ENCODE data around the gene SMOC2.

DNA sequence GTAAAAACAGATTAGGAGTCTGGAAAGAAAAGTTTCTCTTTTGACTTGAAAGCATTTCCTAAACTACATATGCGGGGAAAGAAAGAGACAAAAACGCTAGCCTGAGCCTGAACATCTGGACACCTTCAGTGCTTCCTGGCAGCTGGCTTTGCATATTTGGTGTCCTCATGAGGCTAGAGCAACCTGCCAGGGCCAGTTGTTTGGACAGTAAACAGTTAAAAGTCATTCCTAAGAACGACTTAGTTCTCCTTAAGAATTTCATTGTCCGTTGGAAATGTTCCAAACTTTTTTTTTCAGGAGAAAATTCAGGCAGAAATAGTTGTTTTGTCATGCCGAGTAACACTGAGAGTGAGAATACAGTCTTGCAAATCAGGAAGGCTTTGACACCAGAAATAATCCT, 199.8 kb downstream of the SMOC2 start:
- TF ChIP-seq EZH2 (IDR thresholded peaks at IDR 0.05; ENCODE audit: borderline replicate concordance, insufficient read depth, low read length, poor library complexity, severe bottlenecking) (no peak), EP300 (conservative IDR thresholded peaks at IDR 0.05; ENCODE audit: poor library complexity, severe bottlenecking) (no peak)
- TF ChIP-seq, protein P1, sequence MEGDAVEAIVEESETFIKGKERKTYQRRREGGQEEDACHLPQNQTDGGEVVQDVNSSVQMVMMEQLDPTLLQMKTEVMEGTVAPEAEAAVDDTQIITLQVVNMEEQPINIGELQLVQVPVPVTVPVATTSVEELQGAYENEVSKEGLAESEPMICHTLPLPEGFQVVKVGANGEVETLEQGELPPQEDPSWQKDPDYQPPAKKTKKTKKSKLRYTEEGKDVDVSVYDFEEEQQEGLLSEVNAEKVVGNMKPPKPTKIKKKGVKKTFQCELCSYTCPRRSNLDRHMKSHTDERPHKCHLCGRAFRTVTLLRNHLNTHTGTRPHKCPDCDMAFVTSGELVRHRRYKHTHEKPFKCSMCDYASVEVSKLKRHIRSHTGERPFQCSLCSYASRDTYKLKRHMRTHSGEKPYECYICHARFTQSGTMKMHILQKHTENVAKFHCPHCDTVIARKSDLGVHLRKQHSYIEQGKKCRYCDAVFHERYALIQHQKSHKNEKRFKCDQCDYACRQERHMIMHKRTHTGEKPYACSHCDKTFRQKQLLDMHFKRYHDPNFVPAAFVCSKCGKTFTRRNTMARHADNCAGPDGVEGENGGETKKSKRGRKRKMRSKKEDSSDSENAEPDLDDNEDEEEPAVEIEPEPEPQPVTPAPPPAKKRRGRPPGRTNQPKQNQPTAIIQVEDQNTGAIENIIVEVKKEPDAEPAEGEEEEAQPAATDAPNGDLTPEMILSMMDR (IDR thresholded peaks at IDR 0.05; ENCODE audit: poor library complexity, severe bottlenecking) = no peak
